GM10266 (cell line): Measurements from ENCODE around the gene ANTXRL.
"Not testable (repeated sequence)": the region's sequence is repeated elsewhere in the genome, so short reads cannot be mapped to it uniquely, and the experiment has no call there.

ENCODE experiments used
- DNase-seq: peaks from one replicate; pipeline ENCODE4 v3.0.0; 2012; ENCODE audit errors: extremely low spot score
- TF ChIP-seq, protein P1 (sequence below): IDR thresholded peaks from 2 replicates; pipeline ENCODE4 v1.5.1; 2012; ENCODE audit warnings: mild to moderate bottlenecking, low read depth; ENCODE audit not compliant: control insufficient read depth, insufficient read depth; ENCODE audit errors: missing control alignments

The ANTXRL gene

DNA sequence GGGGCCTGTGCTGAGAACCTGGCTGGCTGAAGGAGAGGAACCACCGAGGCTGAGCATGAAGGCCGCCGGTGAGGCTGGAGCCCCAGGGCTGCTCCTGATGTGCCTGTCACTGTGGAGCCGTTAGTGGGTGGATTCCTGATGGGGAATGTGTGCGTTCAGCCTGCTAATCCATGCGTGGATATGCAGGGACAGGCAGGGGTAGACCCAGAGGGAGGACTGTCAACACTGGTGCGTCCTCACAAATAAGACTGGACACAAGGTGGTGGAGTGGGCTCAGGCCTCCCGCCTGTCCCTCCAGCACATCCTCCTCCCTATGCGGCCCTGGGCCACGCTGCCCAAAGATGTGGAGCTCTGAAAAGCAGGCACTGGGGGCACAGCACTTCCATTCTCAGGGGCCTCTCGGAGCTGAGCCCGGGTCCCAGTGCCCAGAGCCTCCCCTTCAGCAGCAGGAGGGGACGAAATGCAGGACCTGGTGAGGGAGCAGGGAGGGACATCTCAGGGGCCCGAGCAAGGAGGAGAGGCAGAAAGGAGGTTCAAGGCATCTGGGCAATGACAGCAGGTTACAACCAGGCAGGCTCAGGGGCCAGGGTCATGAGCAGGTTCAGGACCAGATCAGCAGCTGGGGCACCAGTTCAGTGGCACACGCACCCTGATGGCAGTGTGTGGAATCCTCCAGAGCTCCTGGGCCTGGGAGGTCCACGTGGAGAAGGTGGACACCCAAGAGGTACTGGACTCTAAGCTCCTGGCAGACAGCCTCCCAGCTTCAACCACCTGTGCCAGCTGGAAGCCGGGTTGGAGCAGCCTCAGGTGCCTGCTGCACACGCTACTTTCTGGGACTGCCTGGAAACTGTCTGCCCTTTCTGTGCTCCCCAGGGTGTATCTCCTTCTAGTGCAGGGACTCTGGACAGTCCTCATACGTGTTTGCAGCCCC, 33.5 kb upstream of the ANTXRL start:
- TF ChIP-seq, protein P1, sequence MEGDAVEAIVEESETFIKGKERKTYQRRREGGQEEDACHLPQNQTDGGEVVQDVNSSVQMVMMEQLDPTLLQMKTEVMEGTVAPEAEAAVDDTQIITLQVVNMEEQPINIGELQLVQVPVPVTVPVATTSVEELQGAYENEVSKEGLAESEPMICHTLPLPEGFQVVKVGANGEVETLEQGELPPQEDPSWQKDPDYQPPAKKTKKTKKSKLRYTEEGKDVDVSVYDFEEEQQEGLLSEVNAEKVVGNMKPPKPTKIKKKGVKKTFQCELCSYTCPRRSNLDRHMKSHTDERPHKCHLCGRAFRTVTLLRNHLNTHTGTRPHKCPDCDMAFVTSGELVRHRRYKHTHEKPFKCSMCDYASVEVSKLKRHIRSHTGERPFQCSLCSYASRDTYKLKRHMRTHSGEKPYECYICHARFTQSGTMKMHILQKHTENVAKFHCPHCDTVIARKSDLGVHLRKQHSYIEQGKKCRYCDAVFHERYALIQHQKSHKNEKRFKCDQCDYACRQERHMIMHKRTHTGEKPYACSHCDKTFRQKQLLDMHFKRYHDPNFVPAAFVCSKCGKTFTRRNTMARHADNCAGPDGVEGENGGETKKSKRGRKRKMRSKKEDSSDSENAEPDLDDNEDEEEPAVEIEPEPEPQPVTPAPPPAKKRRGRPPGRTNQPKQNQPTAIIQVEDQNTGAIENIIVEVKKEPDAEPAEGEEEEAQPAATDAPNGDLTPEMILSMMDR: no peak
- DNase-seq: no peak

DNA sequence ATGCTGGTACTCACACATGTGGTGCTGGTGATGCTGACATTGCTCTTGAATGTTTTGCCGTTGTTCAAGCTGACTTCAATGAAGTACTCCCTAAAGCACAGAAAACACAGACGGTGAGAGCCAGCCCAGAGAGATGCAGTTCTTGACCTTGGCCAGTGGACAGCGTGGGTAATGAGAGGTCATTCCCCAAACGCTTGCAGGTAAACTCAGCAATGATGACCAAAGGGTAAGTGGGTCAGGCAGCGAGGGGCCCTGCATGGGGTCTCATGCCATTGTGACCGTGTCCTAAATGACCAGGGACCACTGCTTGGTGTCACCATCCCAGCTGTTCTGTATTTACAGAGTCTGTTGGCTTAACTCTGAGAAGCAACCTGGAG, 32.8 kb upstream of the ANTXRL start:
- no peak for DNase-seq
- TF ChIP-seq, protein P1: no peak

DNA sequence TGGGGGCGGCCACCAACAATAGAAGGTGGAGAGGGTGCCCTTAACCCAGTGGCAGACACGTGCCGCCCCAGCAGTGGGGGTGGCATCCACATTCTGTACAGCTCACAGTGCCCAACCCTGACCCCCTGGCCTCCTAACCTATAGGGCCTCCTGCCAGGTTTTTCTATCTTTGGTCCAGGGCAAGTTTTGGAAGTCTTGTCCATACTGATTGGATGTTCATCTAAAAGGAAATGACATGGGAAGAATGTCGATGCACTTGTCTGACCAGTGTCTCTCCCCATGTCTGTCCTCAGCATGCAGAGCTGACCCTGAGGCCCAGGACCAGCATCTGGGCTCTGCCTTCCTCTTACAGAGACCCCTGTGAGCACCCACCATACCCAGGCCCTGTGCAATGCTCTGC, 32.3 kb upstream of the ANTXRL start:
- TF ChIP-seq, protein P1: no peak
- DNase-seq: no peak

DNA sequence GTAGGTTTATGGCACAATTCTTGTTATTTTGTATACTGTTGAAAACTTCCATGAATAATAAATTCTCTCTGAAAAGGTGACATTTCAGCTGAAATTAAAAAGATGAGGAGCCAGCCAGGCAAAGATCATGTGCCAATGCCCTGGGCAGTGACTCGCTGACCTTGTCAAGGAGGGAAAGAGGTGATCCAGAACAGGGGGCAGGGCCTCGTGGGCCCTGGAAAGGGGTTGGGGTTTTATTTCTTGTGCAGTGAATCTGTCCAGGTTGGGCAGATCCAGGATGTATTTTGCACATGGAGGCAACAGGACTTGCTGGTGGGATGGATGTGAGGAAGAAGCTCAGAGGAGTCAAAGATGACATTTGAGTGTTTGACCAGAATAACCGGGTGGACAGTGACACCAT, 31.6 kb upstream of the ANTXRL start:
- DNase-seq: not testable (repeated sequence)

DNA sequence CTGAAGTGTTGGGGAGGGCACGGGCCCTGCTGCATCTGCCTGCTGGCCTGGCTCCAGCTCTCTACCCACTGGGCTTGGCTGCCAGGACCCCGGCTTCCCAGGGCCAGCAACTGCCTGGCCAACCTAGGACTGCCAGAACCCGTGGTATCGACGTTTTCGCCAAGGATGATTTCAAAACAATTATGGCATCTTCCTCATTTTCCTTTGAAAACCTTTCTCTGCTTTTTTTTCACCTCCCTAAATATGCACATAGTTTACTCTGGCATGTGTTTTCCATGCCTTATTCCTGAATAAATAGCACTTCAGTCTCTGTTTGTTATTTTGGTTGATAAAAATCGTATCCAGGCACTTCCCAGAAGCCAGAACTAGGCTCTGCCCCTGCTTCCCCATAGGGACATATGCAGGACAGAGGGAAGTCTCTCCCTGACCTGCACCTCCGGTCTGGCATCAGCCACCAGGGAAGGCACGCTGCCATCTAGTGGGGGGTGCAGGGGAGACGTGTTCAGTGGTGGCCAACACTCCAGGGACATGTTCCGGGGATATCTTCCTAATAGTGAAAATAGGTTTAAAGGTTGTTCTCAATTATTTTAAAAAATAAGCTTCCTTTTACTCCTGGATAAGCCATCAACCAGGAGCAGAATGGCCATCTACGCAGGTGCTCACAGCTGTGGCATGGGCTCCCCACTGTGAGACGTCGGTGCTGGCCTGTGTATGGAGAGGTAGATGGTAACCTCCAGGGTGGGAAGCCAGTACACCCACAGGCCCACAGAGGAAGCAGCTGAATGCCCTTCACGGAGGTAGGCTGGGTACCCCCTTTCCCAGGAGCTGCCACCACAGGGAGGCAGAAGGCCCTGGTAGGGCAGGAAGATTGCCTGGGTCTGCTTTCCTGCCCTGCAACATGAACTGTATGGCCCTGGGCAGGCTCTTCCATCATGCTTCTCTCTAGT, 30.7 kb upstream of the ANTXRL start:
- peak; percentile 41 for DNase-seq
- TF ChIP-seq, protein P1: peak; percentile 66

DNA sequence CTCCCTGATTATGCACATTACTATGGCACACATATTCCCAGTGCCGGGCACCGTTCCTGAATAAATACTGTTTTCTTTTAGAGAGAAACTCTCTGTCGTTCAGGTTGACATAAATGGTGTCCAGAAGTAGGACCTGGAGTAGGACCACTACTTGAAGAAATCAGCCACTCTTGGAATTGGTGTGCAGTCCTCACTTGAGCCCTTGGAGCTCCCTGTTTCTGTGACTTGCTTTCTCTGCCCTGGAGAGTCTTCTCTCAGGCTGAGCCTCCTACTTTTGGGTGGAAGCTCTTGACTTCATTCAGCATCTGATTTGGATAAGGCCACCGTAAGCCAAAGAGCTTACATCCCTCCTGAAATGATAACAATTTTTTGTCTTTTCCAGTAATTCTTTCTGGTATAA, 29.7 kb upstream of the ANTXRL start:
- TF ChIP-seq, protein P1: no peak
- DNase-seq: no peak

DNA sequence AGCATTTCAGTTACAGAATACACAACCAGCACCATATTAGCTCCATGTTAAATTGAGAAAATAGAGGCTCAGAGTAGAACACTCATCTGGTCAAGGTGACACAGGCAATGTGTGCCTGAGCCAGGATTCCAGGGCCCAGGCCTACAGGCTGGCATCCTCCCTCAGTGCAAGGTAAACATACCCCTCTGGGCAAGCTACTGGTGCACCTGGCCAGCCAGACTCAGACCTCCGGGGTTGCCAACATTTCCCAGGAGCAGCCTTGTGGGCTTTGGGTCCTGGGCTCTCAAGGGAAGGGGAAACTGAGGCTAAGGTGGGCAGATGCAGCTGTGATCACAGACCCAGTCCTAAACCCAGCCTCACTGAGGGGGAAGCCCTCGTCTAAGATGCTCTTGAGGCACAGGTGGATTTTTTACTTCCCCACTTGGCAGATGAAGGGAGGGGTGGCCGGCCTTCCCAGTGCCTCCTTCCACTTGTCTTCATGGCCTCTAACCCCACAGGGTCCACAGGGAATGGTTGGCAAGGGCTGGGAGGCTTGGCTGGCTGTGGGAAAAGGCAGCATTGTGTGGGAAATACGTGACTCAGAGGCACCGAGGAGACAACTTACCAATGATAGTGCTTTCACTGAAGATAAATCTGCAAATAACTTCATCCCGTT, 23.8 kb upstream of the ANTXRL start:
- not testable (repeated sequence) for DNase-seq
